Measurements from ENCODE around the gene RTBDN. TPM values are rescaled to one million over a fixed set of nuclear protein-coding genes. Genes with fewer than 3 reads are reported as not detected.

Gene RTBDN
- total and polyA plus RNA-seq, 2 experiments from 2014 or later = 4.1 to 4.6 TPM

DNA sequence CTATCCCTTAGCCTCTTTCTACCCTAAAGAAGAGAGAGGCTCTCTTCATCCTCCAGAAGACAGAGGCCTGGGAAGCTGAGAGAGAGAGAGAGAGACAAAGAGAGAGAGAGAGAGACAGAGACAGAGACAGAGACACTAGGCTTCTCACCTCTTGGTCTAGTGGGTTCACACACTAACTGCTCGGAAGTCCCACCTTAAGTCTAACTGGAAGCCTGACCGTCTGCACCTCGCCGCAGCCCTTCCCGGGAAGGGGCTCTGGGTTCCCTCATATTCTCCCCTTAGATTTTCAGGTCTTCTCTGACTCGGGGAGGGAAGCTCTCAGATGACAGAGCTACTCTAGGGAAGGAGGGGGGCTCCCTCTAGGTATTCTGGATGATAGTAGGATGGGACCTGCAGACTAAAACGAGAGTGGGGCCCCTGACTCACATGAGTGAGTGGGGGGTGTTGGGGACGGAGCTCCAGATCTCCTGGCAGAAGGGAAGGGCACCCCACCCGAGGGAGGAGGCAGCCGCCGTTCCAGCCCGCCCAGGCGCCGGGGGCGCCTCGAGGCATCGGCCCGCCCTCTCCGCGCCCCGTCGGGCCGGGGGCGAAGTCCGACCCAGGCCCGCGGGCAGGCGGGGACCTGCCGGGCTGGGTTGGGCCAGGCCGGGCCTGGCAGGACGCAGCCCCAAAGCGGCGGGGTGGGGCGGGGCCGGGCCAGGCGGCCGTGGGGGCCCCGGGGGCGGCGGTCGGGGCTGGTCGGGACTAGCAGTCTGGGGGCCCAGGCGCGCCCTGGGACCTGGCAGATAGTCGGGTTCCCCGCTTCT lies 45.1 kb downstream of the RTBDN start:
- TF ChIP-seq EZH2 (IDR thresholded peaks at IDR 0.05; ENCODE audit: low read depth, unreplicated experiment) (peak; percentile 32), NANOG (IDR thresholded peaks at IDR 0.05; ENCODE audit: borderline replicate concordance) (no peak), CREB1 (CRISPR knock-in tag; IDR thresholded peaks at IDR 0.05; ENCODE audit: low read depth) (no peak), POLR2AphosphoS5 (IDR thresholded peaks at IDR 0.05; ENCODE audit: low read depth) (no peak), ZNF114 (CRISPR knock-in tag; IDR thresholded peaks at IDR 0.05) (no peak), STAT1 (IDR thresholded peaks at IDR 0.05; ENCODE audit: unreplicated experiment) (no peak), EZH2phosphoT487 (IDR thresholded peaks at IDR 0.05; ENCODE audit: unreplicated experiment) (no peak)
- TF ChIP-seq, protein P1, sequence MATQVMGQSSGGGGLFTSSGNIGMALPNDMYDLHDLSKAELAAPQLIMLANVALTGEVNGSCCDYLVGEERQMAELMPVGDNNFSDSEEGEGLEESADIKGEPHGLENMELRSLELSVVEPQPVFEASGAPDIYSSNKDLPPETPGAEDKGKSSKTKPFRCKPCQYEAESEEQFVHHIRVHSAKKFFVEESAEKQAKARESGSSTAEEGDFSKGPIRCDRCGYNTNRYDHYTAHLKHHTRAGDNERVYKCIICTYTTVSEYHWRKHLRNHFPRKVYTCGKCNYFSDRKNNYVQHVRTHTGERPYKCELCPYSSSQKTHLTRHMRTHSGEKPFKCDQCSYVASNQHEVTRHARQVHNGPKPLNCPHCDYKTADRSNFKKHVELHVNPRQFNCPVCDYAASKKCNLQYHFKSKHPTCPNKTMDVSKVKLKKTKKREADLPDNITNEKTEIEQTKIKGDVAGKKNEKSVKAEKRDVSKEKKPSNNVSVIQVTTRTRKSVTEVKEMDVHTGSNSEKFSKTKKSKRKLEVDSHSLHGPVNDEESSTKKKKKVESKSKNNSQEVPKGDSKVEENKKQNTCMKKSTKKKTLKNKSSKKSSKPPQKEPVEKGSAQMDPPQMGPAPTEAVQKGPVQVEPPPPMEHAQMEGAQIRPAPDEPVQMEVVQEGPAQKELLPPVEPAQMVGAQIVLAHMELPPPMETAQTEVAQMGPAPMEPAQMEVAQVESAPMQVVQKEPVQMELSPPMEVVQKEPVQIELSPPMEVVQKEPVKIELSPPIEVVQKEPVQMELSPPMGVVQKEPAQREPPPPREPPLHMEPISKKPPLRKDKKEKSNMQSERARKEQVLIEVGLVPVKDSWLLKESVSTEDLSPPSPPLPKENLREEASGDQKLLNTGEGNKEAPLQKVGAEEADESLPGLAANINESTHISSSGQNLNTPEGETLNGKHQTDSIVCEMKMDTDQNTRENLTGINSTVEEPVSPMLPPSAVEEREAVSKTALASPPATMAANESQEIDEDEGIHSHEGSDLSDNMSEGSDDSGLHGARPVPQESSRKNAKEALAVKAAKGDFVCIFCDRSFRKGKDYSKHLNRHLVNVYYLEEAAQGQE (IDR thresholded peaks at IDR 0.05; ENCODE audit: unreplicated experiment) = no peak
- TF ChIP-seq, protein P2, sequence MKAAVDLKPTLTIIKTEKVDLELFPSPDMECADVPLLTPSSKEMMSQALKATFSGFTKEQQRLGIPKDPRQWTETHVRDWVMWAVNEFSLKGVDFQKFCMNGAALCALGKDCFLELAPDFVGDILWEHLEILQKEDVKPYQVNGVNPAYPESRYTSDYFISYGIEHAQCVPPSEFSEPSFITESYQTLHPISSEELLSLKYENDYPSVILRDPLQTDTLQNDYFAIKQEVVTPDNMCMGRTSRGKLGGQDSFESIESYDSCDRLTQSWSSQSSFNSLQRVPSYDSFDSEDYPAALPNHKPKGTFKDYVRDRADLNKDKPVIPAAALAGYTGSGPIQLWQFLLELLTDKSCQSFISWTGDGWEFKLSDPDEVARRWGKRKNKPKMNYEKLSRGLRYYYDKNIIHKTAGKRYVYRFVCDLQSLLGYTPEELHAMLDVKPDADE (IDR thresholded peaks at IDR 0.05) = no peak
- Mint-ChIP-seq H3K4me1 (peaks cover 26% of the 10 kb centered on the region), H3K4me3 (peak overlapping the region; percentile 79), H3K9me3 (peaks cover 3% of the 10 kb centered on the region; the same call in 2 of the 3 replicates), H3K27ac (peak overlapping the region; percentile 57), H3K36me3 (ENCODE audit: low read depth) (peaks cover 3% of the 10 kb centered on the region; the same call in 1 of the 3 replicates), H3K27me3 (ENCODE audit: insufficient read depth, low read depth, poor library complexity) (peaks cover 40% of the 10 kb centered on the region)
- H3K4me2 ChIP-seq = peak overlapping the region; percentile 96
- H3K4me1 ChIP-seq (ENCODE audit: insufficient read depth) = peaks cover 33% of the 10 kb centered on the region
- H3K27ac ChIP-seq (ENCODE audit: low read depth) = peak overlapping the region; percentile 85
- H2AFZ ChIP-seq = no peak overlapping the region
- H3K9me2 ChIP-seq (ENCODE audit: insufficient read depth) = no peaks in the 10 kb centered on the region
- H3K36me3 ChIP-seq (ENCODE audit: insufficient read depth) = no peaks in the 10 kb centered on the region
- no peaks in the 10 kb centered on the region for H3K79me2 ChIP-seq (replicated peaks; ENCODE audit: insufficient read depth)
- DNase-seq (ENCODE audit: low spot score) (peak; percentile 54), ATAC-seq (peak; percentile 7)
- H4K20me1 ChIP-seq (replicated peaks; ENCODE audit: insufficient read depth) = no peaks in the 10 kb centered on the region
- peak overlapping the region; percentile 83 for H3K4me3 ChIP-seq
- H3K27me3 ChIP-seq (ENCODE audit: insufficient read depth) = peaks cover 27% of the 10 kb centered on the region
- H3F3A ChIP-seq (replicated peaks; ENCODE audit: low read depth) = peaks cover 29% of the 10 kb centered on the region; the same call in 1 of the 2 replicates

DNA sequence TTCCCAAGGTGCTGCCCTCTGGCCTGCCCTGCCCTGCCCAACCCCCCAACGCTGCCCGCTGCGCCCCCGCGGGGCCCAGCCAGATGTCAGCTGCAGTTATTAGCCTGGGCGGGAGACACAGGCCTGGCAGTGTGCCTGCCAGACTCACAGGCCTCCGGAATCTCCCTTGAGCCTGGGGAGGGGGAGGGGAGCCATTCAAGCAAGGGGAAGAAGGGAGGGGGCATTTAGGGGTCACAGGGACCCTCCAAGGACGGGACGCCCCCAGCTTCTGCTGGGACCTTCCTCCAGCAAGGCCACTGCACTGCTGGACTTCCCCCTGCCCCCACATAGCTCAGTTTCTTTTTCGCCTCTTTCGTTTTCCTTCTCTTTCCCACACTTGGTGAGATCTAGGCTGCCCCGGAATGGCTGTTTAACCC lies 45.7 kb downstream of the RTBDN start:
- peak overlapping the region; percentile 75 for H3K27ac Mint-ChIP-seq
- H3K27ac ChIP-seq (ENCODE audit: low read depth) = peak overlapping the region; percentile 85
- H3K9me2 ChIP-seq (ENCODE audit: insufficient read depth) = no peaks in the 10 kb centered on the region
- peak overlapping the region; percentile 96 for H3K4me2 ChIP-seq
- no peaks in the 10 kb centered on the region; the same call in 2 of the 3 replicates for H3K36me3 Mint-ChIP-seq (ENCODE audit: low read depth)
- H4K20me1 ChIP-seq (replicated peaks; ENCODE audit: insufficient read depth) = no peaks in the 10 kb centered on the region
- peaks cover 27% of the 10 kb centered on the region for H3K27me3 ChIP-seq (ENCODE audit: insufficient read depth)
- H3K27me3 Mint-ChIP-seq (ENCODE audit: insufficient read depth, low read depth, poor library complexity) = peaks cover 37% of the 10 kb centered on the region
- H3F3A ChIP-seq (replicated peaks; ENCODE audit: low read depth) = peaks cover 29% of the 10 kb centered on the region; the same call in 1 of the 2 replicates
- H3K4me1 ChIP-seq (ENCODE audit: insufficient read depth) = peaks cover 31% of the 10 kb centered on the region
- DNase-seq (ENCODE audit: low spot score) (peak; percentile 72), ATAC-seq (peak; percentile 0; the same call in 1 of the 3 replicates)
- no peaks in the 10 kb centered on the region for H3K36me3 ChIP-seq (ENCODE audit: insufficient read depth)
- H3K4me1 Mint-ChIP-seq = peaks cover 23% of the 10 kb centered on the region
- H3K4me3 Mint-ChIP-seq = peak overlapping the region; percentile 79
- H3K9me3 Mint-ChIP-seq = peaks cover 3% of the 10 kb centered on the region; the same call in 2 of the 3 replicates
- no peaks in the 10 kb centered on the region for H3K79me2 ChIP-seq (replicated peaks; ENCODE audit: insufficient read depth)
- peak overlapping the region; percentile 83 for H3K4me3 ChIP-seq
- H2AFZ ChIP-seq = 0 out of 2 replicates have a peak overlapping the region, but pooled peaks have one; percentile 5
- TF ChIP-seq, protein P3, sequence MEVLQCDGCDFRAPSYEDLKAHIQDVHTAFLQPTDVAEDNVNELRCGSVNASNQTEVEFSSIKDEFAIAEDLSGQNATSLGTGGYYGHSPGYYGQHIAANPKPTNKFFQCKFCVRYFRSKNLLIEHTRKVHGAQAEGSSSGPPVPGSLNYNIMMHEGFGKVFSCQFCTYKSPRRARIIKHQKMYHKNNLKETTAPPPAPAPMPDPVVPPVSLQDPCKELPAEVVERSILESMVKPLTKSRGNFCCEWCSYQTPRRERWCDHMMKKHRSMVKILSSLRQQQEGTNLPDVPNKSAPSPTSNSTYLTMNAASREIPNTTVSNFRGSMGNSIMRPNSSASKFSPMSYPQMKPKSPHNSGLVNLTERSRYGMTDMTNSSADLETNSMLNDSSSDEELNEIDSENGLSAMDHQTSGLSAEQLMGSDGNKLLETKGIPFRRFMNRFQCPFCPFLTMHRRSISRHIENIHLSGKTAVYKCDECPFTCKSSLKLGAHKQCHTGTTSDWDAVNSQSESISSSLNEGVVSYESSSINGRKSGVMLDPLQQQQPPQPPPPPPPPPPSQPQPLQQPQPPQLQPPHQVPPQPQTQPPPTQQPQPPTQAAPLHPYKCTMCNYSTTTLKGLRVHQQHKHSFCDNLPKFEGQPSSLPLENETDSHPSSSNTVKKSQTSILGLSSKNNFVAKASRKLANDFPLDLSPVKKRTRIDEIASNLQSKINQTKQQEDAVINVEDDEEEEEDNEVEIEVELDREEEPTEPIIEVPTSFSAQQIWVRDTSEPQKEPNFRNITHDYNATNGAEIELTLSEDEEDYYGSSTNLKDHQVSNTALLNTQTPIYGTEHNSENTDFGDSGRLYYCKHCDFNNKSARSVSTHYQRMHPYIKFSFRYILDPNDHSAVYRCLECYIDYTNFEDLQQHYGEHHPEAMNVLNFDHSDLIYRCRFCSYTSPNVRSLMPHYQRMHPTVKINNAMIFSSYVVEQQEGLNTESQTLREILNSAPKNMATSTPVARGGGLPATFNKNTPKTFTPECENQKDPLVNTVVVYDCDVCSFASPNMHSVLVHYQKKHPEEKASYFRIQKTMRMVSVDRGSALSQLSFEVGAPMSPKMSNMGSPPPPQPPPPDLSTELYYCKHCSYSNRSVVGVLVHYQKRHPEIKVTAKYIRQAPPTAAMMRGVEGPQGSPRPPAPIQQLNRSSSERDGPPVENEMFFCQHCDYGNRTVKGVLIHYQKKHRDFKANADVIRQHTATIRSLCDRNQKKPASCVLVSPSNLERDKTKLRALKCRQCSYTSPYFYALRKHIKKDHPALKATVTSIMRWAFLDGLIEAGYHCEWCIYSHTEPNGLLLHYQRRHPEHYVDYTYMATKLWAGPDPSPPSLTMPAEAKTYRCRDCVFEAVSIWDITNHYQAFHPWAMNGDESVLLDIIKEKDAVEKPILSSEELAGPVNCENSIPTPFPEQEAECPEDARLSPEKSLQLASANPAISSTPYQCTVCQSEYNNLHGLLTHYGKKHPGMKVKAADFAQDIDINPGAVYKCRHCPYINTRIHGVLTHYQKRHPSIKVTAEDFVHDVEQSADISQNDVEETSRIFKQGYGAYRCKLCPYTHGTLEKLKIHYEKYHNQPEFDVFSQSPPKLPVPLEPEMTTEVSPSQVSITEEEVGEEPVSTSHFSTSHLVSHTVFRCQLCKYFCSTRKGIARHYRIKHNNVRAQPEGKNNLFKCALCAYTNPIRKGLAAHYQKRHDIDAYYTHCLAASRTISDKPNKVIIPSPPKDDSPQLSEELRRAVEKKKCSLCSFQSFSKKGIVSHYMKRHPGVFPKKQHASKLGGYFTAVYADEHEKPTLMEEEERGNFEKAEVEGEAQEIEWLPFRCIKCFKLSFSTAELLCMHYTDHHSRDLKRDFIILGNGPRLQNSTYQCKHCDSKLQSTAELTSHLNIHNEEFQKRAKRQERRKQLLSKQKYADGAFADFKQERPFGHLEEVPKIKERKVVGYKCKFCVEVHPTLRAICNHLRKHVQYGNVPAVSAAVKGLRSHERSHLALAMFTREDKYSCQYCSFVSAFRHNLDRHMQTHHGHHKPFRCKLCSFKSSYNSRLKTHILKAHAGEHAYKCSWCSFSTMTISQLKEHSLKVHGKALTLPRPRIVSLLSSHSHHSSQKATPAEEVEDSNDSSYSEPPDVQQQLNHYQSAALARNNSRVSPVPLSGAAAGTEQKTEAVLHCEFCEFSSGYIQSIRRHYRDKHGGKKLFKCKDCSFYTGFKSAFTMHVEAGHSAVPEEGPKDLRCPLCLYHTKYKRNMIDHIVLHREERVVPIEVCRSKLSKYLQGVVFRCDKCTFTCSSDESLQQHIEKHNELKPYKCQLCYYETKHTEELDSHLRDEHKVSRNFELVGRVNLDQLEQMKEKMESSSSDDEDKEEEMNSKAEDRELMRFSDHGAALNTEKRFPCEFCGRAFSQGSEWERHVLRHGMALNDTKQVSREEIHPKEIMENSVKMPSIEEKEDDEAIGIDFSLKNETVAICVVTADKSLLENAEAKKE (CRISPR knock-in tag; IDR thresholded peaks at IDR 0.05) = no peak
- TF ChIP-seq ZNF114 (CRISPR knock-in tag; IDR thresholded peaks at IDR 0.05) = no peak

Data from GM23338 (cell line).